NCI-H1930 (cell line): Measurements from ENCODE around the gene ZNF813.
A peak's percentile ranks its signal among the peaks of the same experiment; 100 is the strongest.
"Not testable (repeated sequence)": the region's sequence is repeated elsewhere in the genome, so short reads cannot be mapped to it uniquely, and the experiment has no call there.

Source experiments
- DNase-seq, 2 experiments: peaks; one replicate each; lab custom pipeline; 2025; lab: John Stamatoyannopoulos, UW

Gene ZNF813

DNA sequence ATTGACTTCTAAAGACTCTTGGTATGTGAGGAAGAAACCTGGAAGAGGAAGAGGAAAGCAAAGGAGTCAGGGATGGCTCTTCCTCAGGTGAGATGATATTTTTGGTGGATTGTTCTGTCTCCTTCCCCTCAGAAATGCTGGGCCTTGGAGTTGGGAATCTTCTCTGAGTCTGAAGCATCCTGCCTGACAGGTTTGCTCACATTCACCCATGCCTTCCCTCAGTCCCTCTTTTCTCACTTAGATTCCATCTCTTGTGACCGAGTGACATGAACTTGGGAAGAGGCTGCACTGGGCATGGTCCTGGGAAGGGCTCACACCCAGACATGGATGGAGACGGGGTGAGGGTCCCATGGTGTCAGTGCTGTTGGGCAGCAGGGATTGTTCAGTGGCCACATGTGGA lies 16.2 kb downstream of the ZNF813 start:
- DNase-seq = not testable (repeated sequence)

DNA sequence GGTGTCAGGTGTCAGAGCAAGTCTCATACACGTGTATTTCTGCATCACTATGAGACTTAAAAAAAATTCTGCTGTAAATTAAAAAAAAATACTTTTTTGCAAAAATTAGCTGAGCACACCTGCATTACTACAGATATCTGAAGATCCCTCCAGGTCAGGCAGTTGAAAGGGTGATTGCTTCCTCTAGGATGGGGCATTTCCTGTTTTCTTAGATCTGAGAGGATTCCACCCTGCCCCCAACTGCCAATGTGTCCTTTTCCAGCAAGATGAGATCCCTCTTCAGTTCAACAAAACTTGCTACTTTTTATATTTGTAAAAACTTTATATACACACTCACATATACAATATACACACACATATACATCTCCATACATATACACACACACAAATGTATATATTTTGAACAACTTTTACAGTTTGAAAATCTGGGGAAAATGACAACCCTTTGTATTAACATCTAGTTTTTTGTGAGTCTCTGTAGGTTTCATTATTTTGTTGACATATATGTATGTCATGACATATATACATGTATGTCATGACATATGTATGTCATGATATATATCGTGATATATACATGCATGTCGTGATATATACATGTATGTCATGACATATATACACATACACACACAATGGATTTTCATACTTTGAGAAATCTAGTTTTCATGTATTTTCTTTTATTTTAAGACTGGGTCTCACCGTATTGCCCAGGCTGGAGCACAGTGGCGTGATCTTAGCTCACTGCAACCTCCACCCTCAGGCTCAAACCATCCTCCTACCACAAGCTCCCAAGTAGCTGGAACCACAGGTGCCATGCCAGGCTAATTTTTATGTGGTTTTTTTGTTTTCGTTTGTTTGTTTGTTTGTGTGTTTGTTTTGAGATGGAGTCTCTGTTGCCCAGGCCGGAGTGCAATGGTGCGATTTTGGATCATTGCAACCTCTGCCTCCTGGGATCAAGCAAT lies 17.8 kb downstream of the ZNF813 start:
- no peak for DNase-seq

DNA sequence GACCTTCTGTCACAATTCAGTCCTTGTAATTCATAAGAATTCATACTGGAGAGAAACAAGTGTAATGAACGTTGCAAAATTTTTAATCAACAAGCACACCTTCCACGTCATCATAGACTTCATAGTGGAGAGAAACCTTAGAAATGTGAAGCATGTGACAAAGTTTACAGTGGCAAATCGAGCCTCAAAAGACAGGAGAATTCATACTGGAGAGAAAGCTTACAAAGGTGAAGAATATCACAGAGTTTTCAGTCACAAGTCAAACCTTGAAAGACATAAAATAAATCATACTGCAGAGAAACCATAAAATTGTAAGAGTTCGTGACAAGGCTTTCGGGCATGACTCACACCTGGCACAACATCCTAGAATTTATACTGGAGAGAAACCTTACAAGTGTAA lies 24.6 kb downstream of the ZNF813 start:
- no peak for DNase-seq

DNA sequence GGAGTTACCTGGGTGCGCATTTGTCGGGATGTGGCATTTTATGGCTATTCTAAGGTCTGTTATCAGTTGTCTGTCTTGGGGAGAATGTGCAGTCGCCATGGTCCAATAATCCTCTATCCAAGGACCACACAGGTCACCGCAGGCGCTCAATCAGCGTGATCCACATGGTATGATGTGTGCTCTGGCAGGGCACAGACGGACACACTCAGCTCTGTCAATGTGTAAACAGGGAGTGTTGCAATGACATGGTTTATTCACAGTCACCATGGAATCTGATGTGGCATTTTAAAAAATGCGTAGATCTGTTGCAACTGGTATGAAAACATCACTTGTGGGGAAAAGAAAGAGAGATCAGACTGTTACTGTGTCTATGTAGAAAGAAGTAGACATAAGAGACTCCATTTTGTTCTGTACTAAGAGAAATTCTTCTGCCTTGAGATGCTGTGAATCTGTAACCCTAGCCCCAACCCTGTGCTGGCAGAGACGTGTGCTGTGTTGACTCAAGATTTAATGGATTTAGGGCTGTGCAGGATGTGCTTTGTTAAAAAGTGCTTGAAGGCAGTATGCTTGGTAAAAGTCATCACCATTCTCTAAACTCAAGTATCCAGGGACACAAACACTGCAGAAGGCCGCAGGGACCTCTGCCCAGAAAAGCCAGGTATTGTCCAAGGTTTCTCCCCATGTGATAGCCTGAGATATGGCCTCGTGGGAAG lies 29.9 kb downstream of the ZNF813 start:
- not testable (repeated sequence) for DNase-seq

DNA sequence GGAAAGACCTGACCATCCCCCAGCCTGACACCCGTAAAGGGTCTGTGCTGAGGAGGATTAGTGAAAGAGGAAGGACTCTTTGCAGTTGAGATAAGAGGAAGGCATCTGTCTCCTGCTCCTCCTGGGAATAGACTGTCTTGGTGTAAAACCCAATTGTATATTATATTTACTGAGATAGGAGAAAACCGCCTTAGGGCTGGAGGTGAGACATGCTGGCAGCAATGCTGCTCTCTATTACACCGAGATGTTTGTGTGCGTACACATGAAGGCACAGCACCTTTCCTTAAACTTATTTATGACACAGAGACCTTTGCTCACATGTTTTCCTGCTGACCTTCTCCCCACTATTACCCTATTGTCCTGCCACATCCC lies 30.5 kb downstream of the ZNF813 start:
- not testable (repeated sequence) for DNase-seq

DNA sequence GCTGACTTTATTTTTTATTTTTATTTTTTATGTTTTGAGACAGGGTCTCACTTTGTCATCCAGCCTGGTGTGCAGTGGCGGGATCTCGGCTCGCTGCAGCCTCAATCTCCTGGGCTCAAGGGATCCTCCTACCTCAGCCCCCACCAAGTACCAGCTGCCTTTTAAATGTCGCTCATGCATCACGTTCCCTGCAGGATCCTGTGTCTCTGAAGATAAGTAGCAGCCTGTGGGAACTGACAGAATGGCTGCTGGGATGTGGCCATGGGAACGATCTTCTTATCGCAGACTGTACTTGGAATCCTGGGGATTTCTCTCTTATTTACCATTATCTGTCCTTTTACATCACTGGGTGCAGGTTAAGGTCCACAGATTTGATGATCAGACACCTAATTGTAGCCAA lies 35.6 kb downstream of the ZNF813 start:
- not testable (repeated sequence) for DNase-seq

DNA sequence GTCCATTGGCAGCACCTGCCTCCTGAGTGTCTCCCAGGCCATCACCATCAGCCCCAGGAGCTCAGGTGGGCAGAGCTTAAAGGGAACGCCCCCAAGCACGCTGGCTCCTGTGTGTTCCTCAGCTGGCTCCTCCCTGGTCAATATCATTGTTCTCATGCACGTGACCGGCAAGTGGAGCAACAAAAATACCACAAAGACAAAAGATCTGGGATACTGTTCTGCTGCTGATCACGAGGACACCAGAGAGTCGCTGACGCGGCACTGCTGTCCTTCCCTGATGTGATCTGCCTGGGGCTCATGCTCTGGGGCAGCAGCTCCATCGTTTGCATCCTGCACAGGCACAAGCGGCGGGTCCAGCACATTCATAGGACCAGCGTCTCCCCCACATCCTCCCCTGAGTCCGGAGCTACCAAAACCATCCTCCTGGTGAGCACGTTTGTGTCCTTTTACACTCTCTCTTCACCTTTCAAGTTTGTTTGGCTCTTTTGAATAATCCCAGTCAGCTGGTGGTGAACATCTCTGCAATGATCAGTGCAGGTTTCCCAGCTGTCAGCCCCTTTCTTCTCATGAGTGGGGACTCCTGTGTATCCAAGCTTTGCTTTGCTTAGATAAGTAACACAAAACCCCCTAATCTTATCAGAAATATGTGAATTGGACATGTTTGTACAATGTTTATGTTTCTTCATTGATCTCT lies 36.3 kb downstream of the ZNF813 start:
- DNase-seq = peak in 1 of 2 experiments; percentile 5

DNA sequence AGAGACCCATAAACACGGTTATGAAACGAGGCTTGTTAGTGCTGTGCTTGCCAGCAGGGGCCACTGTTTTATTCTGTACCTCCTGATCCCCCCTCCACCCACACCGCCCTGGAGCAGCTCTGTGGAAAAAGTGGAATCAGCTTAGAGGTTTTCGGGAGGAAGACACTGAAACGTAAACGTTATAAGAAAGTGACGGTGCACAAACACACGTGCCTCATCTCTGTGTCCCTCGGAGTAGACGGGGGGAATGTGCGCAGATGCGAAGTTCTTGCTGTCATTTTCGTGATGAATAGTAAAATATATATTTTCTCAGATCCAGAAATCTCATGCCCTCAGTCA lies 36.8 kb downstream of the ZNF813 start:
- DNase-seq = peak in 1 of 2 experiments; percentile 8

DNA sequence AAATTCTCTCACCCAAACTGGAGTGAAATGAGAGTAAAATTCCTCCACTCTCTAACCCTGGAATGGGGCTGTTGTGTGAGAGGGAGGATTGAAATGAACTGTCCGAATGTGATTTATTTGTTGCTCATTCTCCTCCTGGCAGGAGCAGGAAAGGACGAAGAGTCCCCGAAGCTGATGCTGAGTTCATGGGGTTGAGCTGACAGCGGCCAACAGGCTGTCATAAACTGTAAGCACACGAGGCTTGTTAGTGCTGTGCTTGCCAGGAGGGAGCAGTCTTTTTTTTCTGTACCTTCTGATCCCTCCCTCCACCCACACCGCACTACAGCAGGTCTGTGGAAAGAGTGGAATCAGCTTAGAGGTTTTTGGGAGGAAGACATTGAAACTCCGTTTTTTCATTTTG lies 37.4 kb downstream of the ZNF813 start:
- DNase-seq = no peak

DNA sequence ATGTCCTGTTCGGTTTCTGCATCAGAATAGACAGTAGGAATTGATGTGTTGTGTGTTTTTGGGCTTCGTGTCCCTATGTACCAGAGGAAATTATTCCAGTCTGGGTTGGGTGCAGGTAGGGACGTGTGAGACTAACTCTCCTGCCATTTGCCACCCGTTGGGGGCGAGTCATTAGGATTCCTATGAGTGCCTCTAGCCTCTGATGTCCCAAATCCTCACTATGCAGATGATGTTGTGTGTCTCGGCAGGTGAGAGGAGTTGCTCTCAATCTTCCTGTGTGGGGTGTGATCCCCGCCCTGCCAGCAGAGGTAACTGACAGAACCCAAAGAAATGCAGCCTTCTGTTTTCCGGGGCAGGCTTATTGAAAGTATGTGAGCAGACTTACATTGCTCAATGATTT lies 39.2 kb downstream of the ZNF813 start:
- no peak for DNase-seq

DNA sequence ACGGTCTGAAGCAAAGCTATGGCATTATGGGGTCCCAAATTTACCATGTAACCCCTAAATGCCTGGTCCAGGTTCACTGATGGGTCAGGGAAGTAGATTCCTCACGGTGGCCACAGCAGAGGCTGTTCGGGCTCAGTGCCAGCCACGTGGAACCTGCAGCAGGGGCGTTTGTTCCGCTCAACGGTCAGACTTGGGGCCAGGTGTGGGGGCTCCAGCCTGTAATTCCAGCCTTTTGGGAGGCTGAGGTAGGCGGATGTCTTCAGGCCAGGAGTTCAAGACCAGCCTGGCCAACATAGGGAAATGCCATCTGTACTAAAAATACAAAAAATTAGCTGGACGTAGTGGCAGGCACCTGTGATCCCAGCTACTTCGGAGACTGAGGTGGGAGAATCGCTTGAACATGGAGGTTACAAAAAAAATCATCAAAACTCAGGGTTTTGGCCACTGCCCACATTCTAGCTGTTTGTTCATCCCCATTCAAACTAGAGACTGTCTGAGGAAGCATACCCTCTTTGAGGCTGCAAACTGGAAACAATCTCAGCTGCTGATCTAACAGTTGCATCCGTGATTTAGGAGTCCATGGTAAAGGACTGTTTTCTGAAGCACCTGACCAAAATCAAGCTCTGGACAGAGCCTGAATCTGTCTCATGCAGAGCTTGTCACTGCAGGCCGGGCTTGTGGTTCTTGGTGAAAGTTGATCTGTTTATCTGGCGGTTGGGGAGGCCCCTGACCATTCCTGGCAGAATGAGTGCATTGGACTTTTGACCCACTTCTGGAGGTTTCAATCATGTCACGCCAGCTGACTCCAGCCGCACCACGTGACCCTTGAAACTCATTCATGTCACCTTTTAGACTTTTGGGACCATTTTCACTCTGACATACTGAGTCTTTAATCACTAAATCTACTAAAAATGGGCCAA lies 40.2 kb downstream of the ZNF813 start:
- no peak for DNase-seq

DNA sequence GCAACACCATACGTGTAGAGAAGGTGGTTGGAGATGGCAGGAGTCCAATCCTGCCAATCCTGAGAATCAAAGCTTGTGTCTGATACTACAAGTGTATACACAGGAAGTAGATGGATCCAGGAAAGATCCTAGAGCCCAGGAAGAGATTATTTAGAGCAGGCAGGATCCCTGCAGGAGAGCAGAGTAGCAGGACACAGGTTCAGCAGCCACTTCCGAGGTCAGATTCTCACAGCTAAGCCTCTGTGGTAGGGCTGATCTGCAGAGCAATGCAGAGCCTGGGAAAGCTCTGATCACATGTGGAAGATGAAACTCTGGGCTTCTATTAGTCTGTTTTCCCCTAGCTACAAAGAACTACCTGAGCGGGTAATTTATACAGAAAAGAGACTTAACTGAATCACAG lies 41.9 kb downstream of the ZNF813 start:
- no peak for DNase-seq

DNA sequence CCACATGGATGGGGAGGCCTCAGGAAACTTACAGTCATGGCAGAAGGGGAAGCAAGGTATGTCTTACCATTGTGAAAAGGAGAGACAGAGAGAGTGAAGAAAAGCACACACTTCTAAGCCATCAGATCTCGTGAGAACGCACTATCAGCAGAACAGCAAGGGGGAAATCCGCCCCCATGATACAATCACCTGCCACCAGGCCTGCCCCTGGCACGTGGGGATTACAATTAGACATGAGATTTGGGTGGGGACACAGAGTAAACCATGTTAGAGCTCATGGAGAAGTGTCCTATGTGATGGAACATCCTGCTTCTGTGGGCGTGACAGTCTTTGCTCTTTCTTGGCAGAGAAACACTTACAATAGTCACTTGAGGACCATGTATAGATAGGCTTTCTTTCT lies 42.3 kb downstream of the ZNF813 start:
- DNase-seq = no peak

DNA sequence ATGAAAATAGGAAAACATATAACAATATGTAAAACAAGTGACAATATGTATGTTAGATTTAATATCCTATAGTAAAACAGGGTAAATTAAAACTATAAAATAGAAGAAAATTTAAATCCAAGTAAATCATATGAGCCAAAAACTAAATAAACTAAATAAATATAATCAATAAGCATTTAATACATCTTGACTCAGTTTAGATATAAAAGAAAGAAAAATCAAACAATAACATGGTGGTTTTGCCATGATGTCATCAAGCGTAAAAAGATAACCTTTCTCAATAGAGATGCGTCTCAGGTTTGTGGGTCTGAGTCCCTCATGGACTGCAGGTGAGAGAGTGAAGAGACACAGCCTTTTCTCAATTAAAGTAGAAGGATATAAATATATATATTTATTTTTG lies 43.8 kb downstream of the ZNF813 start:
- DNase-seq = no peak

DNA sequence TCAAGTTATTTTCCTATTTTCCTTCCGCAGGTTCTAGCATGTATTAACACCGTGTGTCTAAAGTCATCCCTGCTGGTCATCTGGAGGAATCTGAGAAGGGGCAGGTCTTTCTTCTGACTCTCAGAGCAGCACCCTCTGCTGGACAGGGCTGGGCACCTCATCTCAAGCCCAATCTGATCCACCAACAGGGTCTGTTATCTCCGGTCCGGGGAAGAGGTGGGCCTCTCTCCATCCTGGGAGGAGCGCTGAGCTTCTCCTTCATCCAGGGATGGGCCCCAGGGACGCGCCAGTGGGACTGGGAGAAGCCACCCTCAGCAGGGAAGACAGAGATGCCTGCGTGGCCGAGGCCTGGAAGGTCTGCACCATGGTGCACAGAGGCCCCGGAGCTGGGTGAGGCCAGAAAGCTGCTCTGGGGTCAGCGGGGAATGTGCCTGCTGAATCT lies 44.4 kb downstream of the ZNF813 start:
- DNase-seq = peak; percentile 9 to 24

DNA sequence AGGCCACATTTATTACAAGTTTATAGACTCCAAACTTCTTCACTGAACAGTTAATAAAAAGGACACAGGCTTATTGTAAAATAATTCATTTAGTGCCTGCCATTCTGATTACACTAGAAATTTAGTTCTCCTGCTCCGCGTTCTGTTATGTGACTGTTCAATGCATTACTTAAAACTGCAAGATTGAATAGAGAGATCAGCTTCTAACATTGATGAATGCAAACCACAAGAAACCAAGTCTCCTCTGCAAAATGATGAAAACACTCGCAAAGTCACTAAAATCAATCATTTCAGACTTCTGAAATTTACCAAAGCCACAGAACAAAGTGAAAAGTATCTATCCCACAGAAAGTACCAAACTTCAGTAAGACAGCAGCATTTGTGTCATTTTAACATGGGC lies 47.5 kb downstream of the ZNF813 start:
- not testable (repeated sequence) for DNase-seq

DNA sequence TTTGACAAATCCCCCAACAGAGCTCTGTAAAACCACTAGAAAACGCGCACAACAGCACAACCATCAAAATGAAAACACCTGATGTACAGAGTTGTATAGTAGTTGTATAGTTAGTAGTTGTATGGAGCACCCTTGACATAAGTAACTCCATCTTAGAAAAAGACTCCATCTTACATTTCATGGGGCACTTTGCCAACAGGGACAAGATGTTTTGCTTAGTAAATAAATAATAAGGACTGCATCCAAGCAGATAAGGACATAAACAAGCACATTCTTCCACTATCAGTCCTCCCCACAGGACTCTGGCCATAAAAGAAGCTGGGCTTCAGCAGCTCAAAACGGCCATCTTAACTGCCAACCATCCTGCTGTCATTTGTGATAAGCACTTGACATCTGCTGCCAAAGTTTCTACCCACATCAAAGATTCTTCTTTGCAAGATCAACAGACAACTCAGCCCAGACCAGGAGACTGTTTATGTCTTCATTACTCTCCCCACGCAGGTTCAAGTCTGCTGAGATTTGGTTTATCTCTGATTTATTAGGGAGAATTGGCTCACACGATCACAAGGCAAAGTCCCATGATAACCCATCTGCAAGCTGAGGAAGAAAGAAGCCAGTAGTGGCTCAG lies 49.7 kb downstream of the ZNF813 start:
- no peak for DNase-seq

DNA sequence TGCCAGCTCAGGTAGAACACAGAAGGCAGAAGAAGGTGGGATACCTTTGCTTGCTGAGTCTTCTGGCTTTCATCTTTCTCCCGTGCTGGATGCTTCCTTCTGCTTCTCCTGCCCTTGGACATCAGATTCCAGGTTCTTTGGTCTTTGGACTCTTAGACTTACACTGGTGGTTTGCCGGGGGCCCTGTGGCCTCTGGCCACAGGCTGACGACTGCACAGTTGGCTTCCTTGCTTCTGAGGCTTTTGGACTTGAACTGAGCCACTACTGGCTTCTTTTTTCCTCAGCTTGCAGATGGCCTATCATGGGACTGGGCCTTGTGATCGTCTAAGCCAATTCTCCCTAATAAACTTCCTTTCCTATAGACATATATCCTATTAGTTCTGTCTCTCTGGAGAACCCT lies 50.6 kb downstream of the ZNF813 start:
- DNase-seq = no peak

DNA sequence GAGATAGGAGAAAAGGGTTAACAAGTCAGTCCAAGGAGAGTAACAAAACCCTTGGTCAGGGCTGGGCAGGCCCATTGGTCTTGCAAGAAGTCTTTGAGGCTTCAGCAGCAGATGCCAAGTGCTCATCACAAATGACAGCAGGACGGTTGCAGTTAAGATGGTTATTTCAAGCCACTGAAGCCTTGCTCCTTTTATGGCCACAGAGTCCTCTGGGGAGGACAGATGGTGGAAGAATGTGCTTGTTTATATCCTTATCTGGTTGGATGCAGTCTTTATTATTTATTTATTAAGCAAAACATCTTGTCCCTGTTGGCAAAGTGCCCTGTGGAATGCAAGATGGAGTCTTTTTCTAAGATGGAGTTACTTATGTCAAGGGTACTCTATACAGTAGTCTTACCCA lies 51.2 kb downstream of the ZNF813 start:
- no peak for DNase-seq

DNA sequence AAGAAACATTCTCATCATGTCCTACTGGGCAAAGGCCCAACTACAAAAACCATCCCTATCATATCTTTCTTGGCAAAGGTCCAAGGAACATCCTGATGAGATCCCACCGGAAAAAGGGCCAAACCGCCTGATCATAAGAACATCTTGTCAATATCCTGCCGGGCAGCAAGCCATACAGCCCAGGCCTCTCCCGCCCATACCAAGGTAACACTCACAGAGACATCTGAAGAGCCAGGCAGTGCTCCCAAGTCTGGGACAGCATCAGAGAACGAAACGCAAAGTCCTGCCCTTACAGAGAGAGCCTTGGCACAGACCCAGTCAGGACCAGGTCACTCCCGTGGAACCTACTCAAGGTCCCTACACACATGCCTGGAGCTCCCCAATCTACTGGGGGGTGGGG lies 51.9 kb downstream of the ZNF813 start:
- DNase-seq = no peak

DNA sequence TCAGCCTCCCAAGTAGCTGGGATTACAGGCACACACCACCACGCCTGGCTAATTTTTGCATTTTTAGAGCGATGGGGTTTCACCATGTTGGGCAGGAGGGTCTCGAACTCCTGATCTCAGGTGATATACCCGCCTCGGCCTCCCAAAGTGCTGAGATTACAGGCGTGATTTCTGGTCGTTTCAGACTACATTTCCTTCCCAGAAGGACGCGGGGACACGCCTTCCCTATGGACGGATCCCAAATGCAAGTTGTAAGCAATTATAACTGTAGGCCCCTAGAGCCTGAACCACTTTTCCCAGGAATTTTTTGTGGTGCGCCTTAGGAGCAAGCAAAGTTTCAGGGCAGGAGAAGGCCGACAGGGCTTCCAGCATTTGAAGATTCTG lies 52.6 kb downstream of the ZNF813 start:
- no peak for DNase-seq
